GM12878 (cell line): ENCODE data around the gene NANOS1. TPM values are rescaled to one million over a fixed set of nuclear protein-coding genes. Genes with fewer than 3 reads are reported as not detected.

Experiments
- ATAC-seq: fragments of 200-7000 bp; cut with Tn5 transposase; 3 replicates; pipeline ENCODE4 v1.9.1; 2020; ENCODE audit warnings: mild to moderate bottlenecking, moderate library complexity
- BruUV-seq: library from RNA; stranded (reverse); fragments of 400-500 nt; replicated peaks from 2 replicates; lab custom pipeline; 2021; lab: Mats Ljungman, UMichigan
- CTCF ChIA-PET: fragments of 300-600 bp; sonication (Branson Sonifier 250); formaldehyde crosslinking; extraction: SDS; loops from one replicate; lab custom pipeline; 2021; ENCODE audit warnings: inconsistent platforms; lab: Yijun Ruan, JAX
- POLR2A ChIA-PET: fragments of 350-600 bp; formaldehyde crosslinking; extraction: SDS; loops from one replicate; lab custom pipeline; 2021; ENCODE audit warnings: inconsistent platforms; lab: Charles Lee
- RAD21 ChIA-PET: fragments of 300-600 bp; sonication (Branson Sonifier 250); formaldehyde crosslinking; loops from one replicate; lab custom pipeline; 2023; ENCODE audit warnings: antibody characterized with exemption; ENCODE audit not compliant: unreplicated experiment; lab: Charles Lee
- SMC1A ChIA-PET: fragments of 300-600 bp; sonication (Branson Sonifier 250); formaldehyde crosslinking; loops from one replicate; lab custom pipeline; 2023; ENCODE audit not compliant: unreplicated experiment, uncharacterized antibody; lab: Charles Lee
- DNase-seq: peaks from one replicate; pipeline ENCODE4 v3.0.0-alpha.2; 2011; ENCODE audit warnings: low read depth, low spot score
- FAIRE-seq: peaks from 3 replicates; lab custom pipeline; 2011; peaks lifted over from hg19 to GRCh38; lab: Jason Lieb, UNC
- H2AFZ ChIP-seq: 2 replicates; pipeline ENCODE4 v1.6.0; 2011; ENCODE audit warnings: low read depth, low read length, control low read depth; ENCODE audit not compliant: control insufficient read depth
- H3K27ac ChIP-seq: 2 replicates; pipeline ENCODE4 v1.5.1; 2011; ENCODE audit warnings: control low read depth; ENCODE audit not compliant: control insufficient read depth, insufficient read depth
- H3K27me3 ChIP-seq, 2 experiments: replicated peaks in 1 of 2; 2 replicates each; pipeline versions ENCODE4 v1.6.0 to v1.6.1; 2011; ENCODE audit warnings: low read length in 1 of 2; ENCODE audit not compliant: control insufficient read depth in 2 of 2, insufficient read depth in 2 of 2
- H3K36me3 ChIP-seq, 2 experiments: 2 replicates each; pipeline ENCODE4 v1.5.1; 2011; ENCODE audit warnings: low read length in 1 of 2; ENCODE audit not compliant: control insufficient read depth in 2 of 2, insufficient read depth in 2 of 2
- H3K4me1 ChIP-seq: 2 replicates; pipeline ENCODE4 v1.6.1; 2011; ENCODE audit warnings: mild to moderate bottlenecking, low read length, moderate library complexity, mixed read lengths; ENCODE audit not compliant: control insufficient read depth, insufficient read depth
- H3K4me2 ChIP-seq: 2 replicates; pipeline ENCODE4 v1.6.0; 2011; ENCODE audit warnings: control low read depth; ENCODE audit not compliant: control insufficient read depth, insufficient read depth
- H3K4me3 ChIP-seq: fragments of 200-600 bp; sonication (generic); 2 replicates; pipeline ENCODE4 v1.5.1; 2016
- H3K79me2 ChIP-seq: 2 replicates; pipeline ENCODE4 v1.6.0; 2011; ENCODE audit warnings: low read length; ENCODE audit not compliant: control insufficient read depth, insufficient read depth
- H3K9ac ChIP-seq: 2 replicates; pipeline ENCODE4 v1.8.0; 2011; ENCODE audit warnings: low read length, control low read depth, mixed read lengths; ENCODE audit not compliant: control insufficient read depth, insufficient read depth
- H3K9me3 ChIP-seq: replicated peaks from 3 replicates; pipeline ENCODE4 v1.5.1; 2011; ENCODE audit warnings: mild to moderate bottlenecking, low read length; ENCODE audit not compliant: control insufficient read depth, insufficient read depth
- H4K20me1 ChIP-seq: 2 replicates; pipeline ENCODE4 v1.6.0; 2011; ENCODE audit not compliant: control insufficient read depth, insufficient read depth
- EZH2 ChIP-seq: IDR thresholded peaks from 2 replicates; pipeline ENCODE4 v1.6.1; 2012; ENCODE audit warnings: low read depth, mild to moderate bottlenecking, control low read depth, inconsistent platforms, low read length, borderline replicate concordance; ENCODE audit not compliant: control insufficient read depth
- FOS ChIP-seq: IDR thresholded peaks from 3 replicates; pipeline ENCODE4 v1.6.1; 2011; ENCODE audit warnings: borderline replicate concordance; ENCODE audit not compliant: insufficient read length; ENCODE audit errors: extremely low read depth
- HDGF ChIP-seq: fragments of 450-650 bp; IDR thresholded peaks from 2 replicates; pipeline ENCODE4 v1.6.1; 2016; ENCODE audit warnings: antibody characterized with exemption
- JUND ChIP-seq: IDR thresholded peaks from 2 replicates; pipeline ENCODE4 v1.6.1; 2012; ENCODE audit warnings: low read depth, mild to moderate bottlenecking, low read length, improper control_type of control experiment, moderate library complexity
- KLF5 ChIP-seq: fragments of 450-650 bp; IDR thresholded peaks from 2 replicates; pipeline ENCODE4 v1.6.1; 2014; ENCODE audit warnings: mild to moderate bottlenecking; ENCODE audit not compliant: partially characterized antibody
- NR2C2 ChIP-seq: IDR thresholded peaks from 2 replicates; pipeline ENCODE4 v1.6.1; 2011; ENCODE audit warnings: borderline replicate concordance, low read depth; ENCODE audit not compliant: control insufficient read depth, insufficient read length
- PAX5 ChIP-seq: IDR thresholded peaks from 2 replicates; pipeline ENCODE4 v1.6.1; 2011; ENCODE audit warnings: low read depth, low read length, borderline replicate concordance
- WRNIP1 ChIP-seq: IDR thresholded peaks from 2 replicates; pipeline ENCODE4 v1.6.1; 2011; ENCODE audit warnings: low read depth, low read length, improper control_type of control experiment, borderline replicate concordance
- ZNF592 ChIP-seq: fragments of 450-650 bp; IDR thresholded peaks from 2 replicates; pipeline ENCODE4 v1.6.1; 2017; ENCODE audit warnings: mild to moderate bottlenecking, moderate library complexity
- ZZZ3 ChIP-seq: IDR thresholded peaks from 2 replicates; pipeline ENCODE4 v1.6.1; 2011; ENCODE audit warnings: low read depth; ENCODE audit not compliant: control insufficient read depth, insufficient read length
- WGBS: methylation state at CpG from one replicate; pipeline ENCODE4 v1.1.6; 2016; ENCODE audit warnings: low lambda C conversion rate; ENCODE audit not compliant: insufficient replicate concordance, insufficient coverage; ENCODE audit errors: missing lambda C conversion rate; 5-methylcytosine and 5-hydroxymethylcytosine counted together
- in situ Hi-C: fragments of 300-500 bp; cut with MboI; formaldehyde crosslinking; loops from 9 replicates; pipeline ENCODE4 v1.14.3; 2018; ENCODE audit warnings: mixed read lengths
- intact Hi-C: fragments of 100-400 bp; cut with micrococcal nuclease; formaldehyde crosslinking; loops from one replicate; pipeline ENCODE4 v1.14.2; 2022; ENCODE audit not compliant: unreplicated experiment
- polyA plus RNA-seq, 11 experiments: library from polyadenylated mRNA; depleted of rRNA in 4 of 11; unstranded in 6 of 11; stranded (reverse) in 5 of 11; fragments of >200 nt; fragmentation: Nextera tagmentation in 4 of 11; fragmentation: Illumina TruSeq in 1 of 11; extraction: Ambion mirVana in 4 of 11; extraction: Trizol in 1 of 11; gene quantifications; 1 replicate in 1 of 11; 2 replicates in 10 of 11; pipeline versions ENCODE4 v1.2.1 to v1.2.3, GENCODE V29; 2011 to 2016; ENCODE audit warnings: inconsistent platforms in 2 of 11, missing spikeins in 2 of 11, low read depth in 1 of 11
- total RNA-seq, 4 experiments: library from RNA; depleted of rRNA in 3 of 4; stranded (reverse); fragments of >200 nt in 3 of 4; fragmentation: Illumina TruSeq in 1 of 4; extraction: Trizol in 1 of 4; gene quantifications; 2 replicates each; pipeline versions ENCODE4 v1.2.1 to v1.2.3, GENCODE V29; 2013 to 2021

The NANOS1 gene
- total and polyA plus RNA-seq, 10 of the 15 experiments (the other 5 are each of a cell fraction or from before 2014, with no cell fraction given): 0.03 to 0.55 (median 0.28) TPM; not detected in 2

- in situ Hi-C loops (no loop called here), intact Hi-C loops (no loop called here)
- Histone ChIP-seq H3K9me3 (no peaks in the 10 kb centered on the region; the same call in 2 of the 3 replicates), H3K79me2 (no peaks in the 10 kb centered on the region), H3K36me3 (no peaks in the 10 kb centered on the region), H3K4me3 (no peak overlapping the region), H3K9ac (no peak overlapping the region), H3K4me1 (no peaks in the 10 kb centered on the region), H3K27ac (no peak overlapping the region), H3K27me3 (peaks cover 0 to 1% of the 10 kb centered on the region in 2 experiments; a peak in 1 of 4 replicates), H2AFZ (no peak overlapping the region), H4K20me1 (no peaks in the 10 kb centered on the region), H3K4me2 (no peak overlapping the region)
- no TSS peak for BruUV-seq
- ATAC-seq (no peak), FAIRE-seq (no peak), DNase-seq (no peak)
- ChIA-PET SMC1A (interaction anchor here (1.1 kb wide), 1 partner anchor 143 kb away, joined by 3 read pairs; no protein-coding TSS in a partner anchor), CTCF (no interaction called here), RAD21 (no interaction called here), POLR2A (interaction anchor here (0.6 kb wide), 1 partner anchor 267 kb away, joined by 3 read pairs; no protein-coding TSS in a partner anchor)
- TF ChIP-seq NR2C2 (no peak), EZH2 (no peak), JUND (no peak), ZZZ3 (no peak), PAX5 (no peak), KLF5 (no peak), HDGF (no peak), WRNIP1 (no peak), FOS (no peak), ZNF592 (no peak)
- WGBS: 48% methylated on average over 9 of the region's 9 CpGs
Observed at GRCh38 chr10:119005362-119006043, 24.0 kb upstream of the NANOS1 start.
